ENCODE data around the gene TSC22D3. TPM values are rescaled to one million over a fixed set of nuclear protein-coding genes. Genes with fewer than 3 reads are reported as not detected.
A peak's percentile ranks its signal among the peaks of the same experiment; 100 is the strongest.

The TSC22D3 gene
- total and polyA plus RNA-seq, 2 experiments from 2014 or later: 235 to 297 TPM

DNA sequence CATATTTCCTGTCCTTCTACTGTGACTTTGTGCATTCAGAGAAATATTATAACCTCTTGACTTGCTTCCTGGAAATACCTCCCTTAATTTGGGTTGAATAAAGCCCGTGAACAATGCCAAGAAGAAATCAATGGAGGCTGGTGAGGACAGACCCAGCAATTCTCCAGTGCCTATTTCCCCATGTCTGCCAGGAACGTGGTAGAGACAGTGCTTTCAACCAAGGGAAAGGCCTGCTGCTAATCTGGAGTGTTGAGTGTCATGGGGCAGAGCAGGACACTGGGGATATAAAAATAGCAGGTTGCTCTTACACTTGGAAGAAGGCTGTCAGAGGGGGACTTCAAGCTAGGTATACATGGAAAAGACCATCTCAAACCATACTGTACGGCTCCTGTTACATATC lies 19.9 kb downstream of the TSC22D3 start:
- Histone ChIP-seq H3K4me3 (no peak overlapping the region), H3K27me3 (no peaks in the 10 kb centered on the region), H3K4me1 (ENCODE audit: low read depth) (peaks cover 77% of the 10 kb centered on the region), H3K36me3 (no peaks in the 10 kb centered on the region), H3K27ac (peak overlapping the region; percentile 94), H3K9me3 (ENCODE audit: low read depth) (no peaks in the 10 kb centered on the region)
- peak in 1 of 2 donors; percentile 80 for DNase-seq (ENCODE audit: low read depth in 1 of 2, low spot score in 1 of 2)
- TF ChIP-seq, protein P1, sequence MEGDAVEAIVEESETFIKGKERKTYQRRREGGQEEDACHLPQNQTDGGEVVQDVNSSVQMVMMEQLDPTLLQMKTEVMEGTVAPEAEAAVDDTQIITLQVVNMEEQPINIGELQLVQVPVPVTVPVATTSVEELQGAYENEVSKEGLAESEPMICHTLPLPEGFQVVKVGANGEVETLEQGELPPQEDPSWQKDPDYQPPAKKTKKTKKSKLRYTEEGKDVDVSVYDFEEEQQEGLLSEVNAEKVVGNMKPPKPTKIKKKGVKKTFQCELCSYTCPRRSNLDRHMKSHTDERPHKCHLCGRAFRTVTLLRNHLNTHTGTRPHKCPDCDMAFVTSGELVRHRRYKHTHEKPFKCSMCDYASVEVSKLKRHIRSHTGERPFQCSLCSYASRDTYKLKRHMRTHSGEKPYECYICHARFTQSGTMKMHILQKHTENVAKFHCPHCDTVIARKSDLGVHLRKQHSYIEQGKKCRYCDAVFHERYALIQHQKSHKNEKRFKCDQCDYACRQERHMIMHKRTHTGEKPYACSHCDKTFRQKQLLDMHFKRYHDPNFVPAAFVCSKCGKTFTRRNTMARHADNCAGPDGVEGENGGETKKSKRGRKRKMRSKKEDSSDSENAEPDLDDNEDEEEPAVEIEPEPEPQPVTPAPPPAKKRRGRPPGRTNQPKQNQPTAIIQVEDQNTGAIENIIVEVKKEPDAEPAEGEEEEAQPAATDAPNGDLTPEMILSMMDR (IDR thresholded peaks at IDR 0.05; ENCODE audit: low read depth, low read length): no peak

DNA sequence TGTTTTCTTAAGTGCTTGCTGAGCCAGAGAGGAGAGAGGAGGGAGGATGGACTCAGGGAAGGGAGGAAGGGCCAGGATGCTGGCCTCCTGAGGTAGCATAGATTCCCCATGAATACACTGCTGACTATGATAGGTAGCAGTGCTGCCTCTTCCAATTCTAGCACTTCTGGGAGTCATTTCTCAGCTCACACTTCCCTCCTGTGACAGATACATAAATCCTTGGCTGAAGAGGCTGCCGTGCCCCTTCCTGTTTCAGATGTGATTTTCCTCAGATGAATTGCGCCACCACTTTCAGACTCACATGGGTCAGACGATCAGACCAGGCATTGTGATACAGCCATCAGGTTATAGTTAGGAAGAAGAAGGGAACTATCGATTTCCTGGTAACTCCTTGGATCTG lies 22.4 kb downstream of the TSC22D3 start:
- Histone ChIP-seq H3K27ac (peak overlapping the region; percentile 63), H3K4me3 (no peak overlapping the region), H3K36me3 (no peaks in the 10 kb centered on the region), H3K9me3 (ENCODE audit: low read depth) (no peaks in the 10 kb centered on the region), H3K4me1 (ENCODE audit: low read depth) (peaks cover 91% of the 10 kb centered on the region), H3K27me3 (no peaks in the 10 kb centered on the region)
- no peak for DNase-seq (ENCODE audit: low read depth in 1 of 2, low spot score in 1 of 2)
- TF ChIP-seq, protein P1 (IDR thresholded peaks at IDR 0.05; ENCODE audit: low read depth, low read length): no peak

DNA sequence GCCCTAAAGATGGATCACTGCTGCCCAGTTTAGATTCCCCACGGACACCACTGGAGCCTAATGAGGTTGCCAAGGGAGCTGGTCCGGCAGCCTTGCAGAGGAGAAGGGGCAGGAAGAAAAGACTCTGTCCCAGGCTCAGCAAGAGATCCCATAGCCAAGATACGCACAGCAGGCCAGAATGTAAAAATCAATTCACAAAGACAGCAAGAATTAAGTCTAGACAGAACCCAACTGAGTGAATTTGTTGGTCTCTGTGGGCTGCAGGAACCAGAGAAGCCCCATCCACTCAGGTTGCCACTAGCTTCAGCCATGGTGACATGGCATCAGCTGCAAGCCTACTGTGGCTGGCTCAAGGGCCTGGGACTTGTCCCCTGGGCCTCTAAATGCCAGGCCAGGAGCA lies 22.9 kb downstream of the TSC22D3 start:
- H3K27ac ChIP-seq: peak overlapping the region; percentile 63

DNA sequence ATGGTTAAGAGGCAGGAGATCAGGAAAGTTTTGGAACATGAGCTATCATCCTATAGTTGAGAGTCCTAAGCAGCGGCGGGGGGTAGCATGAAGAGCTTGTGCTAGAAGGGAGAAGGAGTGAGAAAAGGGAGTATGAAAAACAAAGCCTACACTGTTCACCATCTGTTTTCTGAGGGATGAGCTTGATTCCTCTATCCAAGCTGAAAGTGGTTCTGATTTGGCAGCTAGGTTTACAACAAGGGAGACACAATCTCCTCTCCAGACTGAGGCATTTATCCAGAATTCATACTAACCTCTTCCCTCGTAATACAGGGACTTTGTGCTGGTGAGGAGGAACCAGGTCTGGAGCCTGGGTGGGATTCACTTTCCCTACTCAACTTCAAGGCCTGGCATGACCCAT lies 23.5 kb downstream of the TSC22D3 start:
- Histone ChIP-seq H3K36me3 (no peaks in the 10 kb centered on the region), H3K27me3 (no peaks in the 10 kb centered on the region), H3K9me3 (ENCODE audit: low read depth) (no peaks in the 10 kb centered on the region), H3K27ac (peak overlapping the region; percentile 63), H3K4me3 (no peak overlapping the region), H3K4me1 (ENCODE audit: low read depth) (peaks cover 91% of the 10 kb centered on the region)
- TF ChIP-seq, protein P1 (IDR thresholded peaks at IDR 0.05; ENCODE audit: low read depth, low read length): no peak
- DNase-seq (ENCODE audit: low read depth in 1 of 2, low spot score in 1 of 2): no peak

More for the DNA sequence above, 22.9 kb downstream of the TSC22D3 start:
- Histone ChIP-seq H3K36me3 (no peaks in the 10 kb centered on the region), H3K4me1 (ENCODE audit: low read depth) (peaks cover 91% of the 10 kb centered on the region), H3K4me3 (no peak overlapping the region), H3K9me3 (ENCODE audit: low read depth) (no peaks in the 10 kb centered on the region), H3K27me3 (no peaks in the 10 kb centered on the region)
- TF ChIP-seq, protein P1 (IDR thresholded peaks at IDR 0.05; ENCODE audit: low read depth, low read length): no peak
- DNase-seq (ENCODE audit: low read depth in 1 of 2, low spot score in 1 of 2): no peak

DNA sequence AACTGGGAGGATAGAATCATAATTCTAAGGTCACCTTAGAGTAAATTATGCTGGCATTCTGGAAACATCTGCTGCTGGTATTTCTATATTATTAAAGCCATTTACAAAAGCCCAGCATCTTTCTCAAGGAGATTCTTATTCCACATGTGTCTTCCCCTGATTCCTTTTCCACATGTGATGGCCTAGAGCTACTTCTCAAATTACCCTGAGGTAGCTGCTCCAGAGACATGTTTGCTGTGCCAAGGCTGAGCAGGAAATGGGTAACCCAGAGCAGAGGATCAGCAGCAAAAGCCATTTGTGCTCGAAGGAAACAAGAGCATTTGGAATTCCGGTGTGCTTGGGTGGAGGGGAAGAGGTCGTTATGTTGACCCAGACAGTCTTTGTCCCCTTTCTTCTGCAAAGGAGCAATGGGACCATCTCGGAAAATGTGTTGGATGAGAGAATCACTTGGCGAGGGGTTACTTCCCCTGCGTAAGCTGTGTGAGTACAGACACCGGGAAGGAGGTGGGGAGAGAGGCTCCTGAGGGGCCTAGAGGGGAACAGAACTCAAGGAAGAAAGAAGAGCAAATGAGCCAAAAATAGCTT lies 24.6 kb downstream of the TSC22D3 start:
- H3K4me3 ChIP-seq: no peak overlapping the region
- TF ChIP-seq, protein P1 (IDR thresholded peaks at IDR 0.05; ENCODE audit: low read depth, low read length): no peak
- no peaks in the 10 kb centered on the region for H3K27me3 ChIP-seq
- H3K4me1 ChIP-seq (ENCODE audit: low read depth): peaks cover 91% of the 10 kb centered on the region
- no peaks in the 10 kb centered on the region for H3K9me3 ChIP-seq (ENCODE audit: low read depth)
- DNase-seq (ENCODE audit: low read depth in 1 of 2, low spot score in 1 of 2): no peak
- no peaks in the 10 kb centered on the region for H3K36me3 ChIP-seq
- peak overlapping the region; percentile 9 for H3K27ac ChIP-seq
